ENCODE results near the gene FAM131A. TPM values are rescaled to one million over a fixed set of nuclear protein-coding genes. Genes with fewer than 3 reads are reported as not detected.

Gene FAM131A
- total and polyA plus RNA-seq, 9 of the 15 experiments (the other 6 are each of a cell fraction or from before 2014, with no cell fraction given) = 0.48 to 11.1 (median 4.3) TPM

DNA sequence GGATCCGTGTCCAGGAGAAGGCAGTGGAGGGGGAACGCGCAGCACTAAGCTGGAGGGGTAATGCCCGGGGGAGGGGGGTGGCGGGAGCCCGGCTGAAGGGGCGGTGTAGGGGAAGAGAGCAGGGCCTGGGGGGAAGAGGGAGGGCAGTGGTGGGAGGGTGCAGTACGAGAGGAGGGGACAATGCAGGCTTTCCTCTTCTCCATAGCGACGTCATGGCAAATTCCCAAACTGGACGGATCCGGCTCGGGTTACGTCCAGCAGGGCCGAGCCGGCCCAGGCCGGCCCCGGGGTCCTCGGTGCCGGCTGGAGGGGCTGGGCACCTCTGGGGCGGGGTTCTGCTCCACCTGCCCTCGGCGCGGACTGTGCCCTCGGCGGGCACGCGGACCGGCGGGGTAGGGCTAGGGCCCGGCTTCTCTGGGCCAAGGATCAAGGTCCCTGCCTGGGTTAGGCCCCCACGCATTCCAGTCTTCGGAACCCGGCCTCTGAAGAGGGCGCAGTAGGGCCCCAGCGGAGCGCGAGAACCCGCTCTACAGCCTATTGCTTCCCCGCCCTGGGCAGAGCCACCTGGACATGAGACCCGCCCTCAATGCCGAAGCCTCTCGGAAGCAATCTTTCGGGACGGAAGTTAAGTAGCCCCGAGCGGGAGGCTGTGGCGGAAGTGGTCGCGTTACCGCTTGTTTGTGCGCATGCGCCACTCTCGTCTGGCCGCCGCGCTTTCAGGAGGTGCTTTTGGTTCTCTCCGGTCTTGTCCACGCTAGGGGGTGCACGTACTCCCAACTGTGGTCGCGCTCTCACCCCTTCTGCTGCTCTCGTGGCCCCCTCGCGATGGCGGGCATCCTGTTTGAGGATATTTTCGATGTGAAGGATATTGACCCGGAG is 25.5 kb downstream of the FAM131A start (continued):
- TF ChIP-seq JUN (IDR thresholded peaks at IDR 0.05; ENCODE audit: borderline replicate concordance, low read depth, low read length) (peak; percentile 37; the same call in 1 of the 2 replicates), JUN (CRISPR knock-in tag; IDR thresholded peaks at IDR 0.05; ENCODE audit: borderline replicate concordance) (0 out of 2 replicates have a peak, but pooled peaks have one; percentile 25), ELF2 (CRISPR knock-in tag; IDR thresholded peaks at IDR 0.05) (peak; percentile 53; the same call in 1 of the 2 replicates), MXI1 (IDR thresholded peaks at IDR 0.05; ENCODE audit: low read depth, low read length) (peak; percentile 18; the same call in 1 of the 2 replicates), KLF16 (IDR thresholded peaks at IDR 0.05) (peak; percentile 97), MBD2 (IDR thresholded peaks at IDR 0.05; ENCODE audit: borderline replicate concordance, low read depth) (peak; percentile 33; the same call in 1 of the 2 replicates), TRIM24 (IDR thresholded peaks at IDR 0.05) (peak in 1 of 2 experiments; percentile 59; a peak in 2 of 4 replicates), TBP (optimal IDR thresholded peaks at IDR 0.05; ENCODE audit: low read depth, low read length) (peak; percentile 85), CREB1 (IDR thresholded peaks at IDR 0.05) (peak; percentile 18), CREB1 (CRISPR knock-in tag; IDR thresholded peaks at IDR 0.05) (peak; percentile 64), ZBTB7A (IDR thresholded peaks at IDR 0.05; ENCODE audit: borderline replicate concordance, control insufficient read depth, low read depth, low read length) (peak; percentile 87; the same call in 1 of the 2 replicates), SRSF7 (optimal IDR thresholded peaks at IDR 0.05; ENCODE audit: low read depth, low read length) (no peak), PHF8 (IDR thresholded peaks at IDR 0.05; ENCODE audit: borderline replicate concordance, low read length) (peak; percentile 67; the same call in 1 of the 2 replicates), GTF2F1 (IDR thresholded peaks at IDR 0.05; ENCODE audit: low read depth, low read length) (no peak), NFIC (IDR thresholded peaks at IDR 0.05) (peak; percentile 51), MGA (IDR thresholded peaks at IDR 0.05) (peak; percentile 90), POLR2B (IDR thresholded peaks at IDR 0.05; ENCODE audit: low read depth, partially characterized antibody) (peak; percentile 91), SRF (CRISPR knock-in tag; IDR thresholded peaks at IDR 0.05) (no peak; a peak in 1 of 4 replicates)
